Fibroblast of the aortic adventitia (primary cell): ENCODE results near the gene ZNF274. TPM values are rescaled to one million over a fixed set of nuclear protein-coding genes. Genes with fewer than 3 reads are reported as not detected.
A peak's percentile ranks its signal among the peaks of the same experiment; 100 is the strongest.
"Not testable (repeated sequence)": the region's sequence is repeated elsewhere in the genome, so short reads cannot be mapped to it uniquely, and the experiment has no call there.

Experiments used
- DNase-seq: peaks from one replicate; pipeline ENCODE4 v3.0.0-alpha.2; 2010; ENCODE audit warnings: low read depth
- H3K4me3 ChIP-seq: 2 replicates; pipeline ENCODE4 v1.5.1; 2011; ENCODE audit warnings: low read depth, mild to moderate bottlenecking, control low read depth, low read length, moderate library complexity
- CTCF ChIP-seq: IDR thresholded peaks from 2 replicates; pipeline ENCODE4 v1.5.1; 2011; ENCODE audit warnings: mild to moderate bottlenecking, low read length, control low read depth, inconsistent platforms; ENCODE audit not compliant: insufficient read depth
- total RNA-seq: library from RNA; depleted of rRNA; stranded (reverse); fragments of >200 nt; gene quantifications from 2 replicates; pipeline ENCODE4 v1.2.3, GENCODE V29; 2012; ENCODE audit warnings: low replicate concordance

Gene ZNF274
- total RNA-seq, 1 donor: 15.6 TPM

- peak within 1 kb of the TSS; percentile 67 for H3K4me3 ChIP-seq
- TF ChIP-seq CTCF: peak; percentile 46
- peak; percentile 54 for DNase-seq
These were observed 45.9 kb downstream of the ZNF274 start, which contains the start of gene ZNF544 for GRCh38 chr19:58228585-58229254. TSS of gene ZNF544 (plus strand) at chr19:58228914. CDS start at chr19:58244024, 15,110 bp downstream.

GRCh38 chr19:58229255-58229639, 46.4 kb downstream of the ZNF274 start:
- H3K4me3 ChIP-seq: peak overlapping the region; percentile 67
- DNase-seq: peak; percentile 7
- peak; percentile 27 for TF ChIP-seq CTCF

- DNase-seq: no peak
- no peak for TF ChIP-seq CTCF
- H3K4me3 ChIP-seq: no peak overlapping the region
These were observed 54.5 kb downstream of the ZNF274 start for GRCh38 chr19:58237324-58237723.

GRCh38 chr19:58243351-58243750, 60.5 kb downstream of the ZNF274 start:
- no peak overlapping the region for H3K4me3 ChIP-seq
- no peak for DNase-seq
- TF ChIP-seq CTCF: no peak

GRCh38 chr19:58248886-58249285, 66.0 kb downstream of the ZNF274 start:
- no peak for TF ChIP-seq CTCF
- DNase-seq: no peak
- H3K4me3 ChIP-seq: no peak overlapping the region

GRCh38 chr19:58252102-58252685, 69.3 kb downstream of the ZNF274 start:
- TF ChIP-seq CTCF: no peak
- no peak overlapping the region for H3K4me3 ChIP-seq
- no peak for DNase-seq

- not testable (repeated sequence) for DNase-seq, H3K4me3 ChIP-seq
These were observed 75.4 kb downstream of the ZNF274 start for GRCh38 chr19:58258259-58258658.
